ENCODE measurements around the gene CTNNBIP1.
"Not testable (repeated sequence)": the region's sequence is repeated elsewhere in the genome, so short reads cannot be mapped to it uniquely, and the experiment has no call there.

The CTNNBIP1 gene

GRCh38 chr1:9827558-9828185 is 82.4 kb downstream of the CTNNBIP1 start:
- DNase-seq (ENCODE audit: low spot score): no peak

DNA sequence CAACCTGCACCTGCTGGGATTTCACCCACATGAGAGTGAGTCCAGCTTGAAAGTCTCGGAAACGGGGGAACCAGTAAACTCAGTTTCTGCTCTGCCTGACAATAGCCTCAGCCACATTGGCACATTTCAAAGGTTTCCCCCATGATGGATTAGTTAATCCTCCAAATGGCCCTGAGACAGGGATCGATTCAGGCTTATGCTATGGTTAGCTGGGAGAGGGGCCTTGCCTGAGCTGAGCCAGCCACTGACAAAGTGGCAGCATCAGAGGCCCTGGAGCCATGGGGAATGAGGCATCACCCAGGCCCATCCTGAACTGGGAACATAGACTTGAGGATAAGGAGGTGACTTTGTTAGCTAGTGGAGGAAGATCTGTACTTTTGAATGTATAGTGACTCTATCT is 83.5 kb downstream of the CTNNBIP1 start:
- DNase-seq (ENCODE audit: low spot score): no peak

DNA sequence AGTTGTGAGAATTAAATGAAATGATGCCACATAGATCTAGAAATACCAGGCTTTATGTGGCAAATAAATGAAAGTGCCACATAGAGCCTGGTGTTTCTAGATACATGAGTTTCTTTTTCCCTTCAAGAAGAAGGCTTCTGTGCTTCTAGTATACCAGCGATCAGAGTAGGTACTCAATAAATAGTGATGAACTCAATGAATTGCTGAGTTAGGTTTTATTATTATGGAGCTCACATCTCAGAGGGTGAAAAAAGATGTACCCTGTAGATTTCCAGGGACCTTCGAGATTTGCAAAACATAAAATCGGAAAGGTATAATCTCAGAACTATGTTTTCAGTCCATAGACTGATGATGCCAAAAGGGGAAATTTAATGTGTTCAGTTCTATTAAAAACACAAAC is 84.0 kb downstream of the CTNNBIP1 start:
- no peak for DNase-seq (ENCODE audit: low spot score)

GRCh38 chr1:9825093-9826074 is 84.7 kb downstream of the CTNNBIP1 start:
- DNase-seq (ENCODE audit: low spot score): no peak

DNA sequence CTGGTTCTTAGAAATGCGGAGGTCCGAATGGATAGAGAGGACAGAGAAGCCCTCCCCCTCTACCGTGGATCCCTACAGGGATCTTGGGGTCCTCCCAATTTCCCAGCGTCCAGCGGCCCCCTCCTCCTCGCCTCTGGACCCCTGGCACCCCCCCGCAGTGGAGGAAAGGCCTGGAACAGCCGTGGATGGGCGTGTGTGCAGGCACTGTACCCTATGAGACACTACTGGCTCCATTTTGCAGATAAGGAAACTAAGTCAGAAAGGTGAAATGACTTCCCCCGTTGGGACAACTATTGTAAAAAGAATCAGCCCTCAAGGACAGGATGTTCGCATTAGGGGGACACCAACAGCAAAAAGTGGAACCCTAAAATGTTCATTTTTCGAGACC is 85.4 kb downstream of the CTNNBIP1 start:
- no peak for DNase-seq (ENCODE audit: low spot score)

GRCh38 chr1:9823943-9824701 is 85.9 kb downstream of the CTNNBIP1 start, which contains the start of gene CLSTN1:
TSS of gene CLSTN1 (minus strand) at chr1:9823965. CDS start at chr1:9823733, 232 bp downstream.
- peak; percentile 90 for DNase-seq (ENCODE audit: low spot score)

DNA sequence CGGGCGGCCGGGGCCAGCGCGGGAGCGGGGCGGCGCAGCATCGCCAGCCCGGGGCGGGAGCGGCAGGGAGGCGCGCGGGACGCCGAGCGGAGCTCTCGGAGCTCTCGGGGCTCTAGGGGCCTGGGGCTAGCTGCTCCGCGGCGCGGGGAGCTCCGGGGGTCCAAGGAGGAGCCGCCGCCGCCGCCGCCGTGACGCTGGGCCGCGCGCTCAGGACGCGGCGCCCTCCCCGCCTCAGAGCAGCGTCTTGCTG is 86.5 kb downstream of the CTNNBIP1 start:
- no peak for DNase-seq (ENCODE audit: low spot score)

DNA sequence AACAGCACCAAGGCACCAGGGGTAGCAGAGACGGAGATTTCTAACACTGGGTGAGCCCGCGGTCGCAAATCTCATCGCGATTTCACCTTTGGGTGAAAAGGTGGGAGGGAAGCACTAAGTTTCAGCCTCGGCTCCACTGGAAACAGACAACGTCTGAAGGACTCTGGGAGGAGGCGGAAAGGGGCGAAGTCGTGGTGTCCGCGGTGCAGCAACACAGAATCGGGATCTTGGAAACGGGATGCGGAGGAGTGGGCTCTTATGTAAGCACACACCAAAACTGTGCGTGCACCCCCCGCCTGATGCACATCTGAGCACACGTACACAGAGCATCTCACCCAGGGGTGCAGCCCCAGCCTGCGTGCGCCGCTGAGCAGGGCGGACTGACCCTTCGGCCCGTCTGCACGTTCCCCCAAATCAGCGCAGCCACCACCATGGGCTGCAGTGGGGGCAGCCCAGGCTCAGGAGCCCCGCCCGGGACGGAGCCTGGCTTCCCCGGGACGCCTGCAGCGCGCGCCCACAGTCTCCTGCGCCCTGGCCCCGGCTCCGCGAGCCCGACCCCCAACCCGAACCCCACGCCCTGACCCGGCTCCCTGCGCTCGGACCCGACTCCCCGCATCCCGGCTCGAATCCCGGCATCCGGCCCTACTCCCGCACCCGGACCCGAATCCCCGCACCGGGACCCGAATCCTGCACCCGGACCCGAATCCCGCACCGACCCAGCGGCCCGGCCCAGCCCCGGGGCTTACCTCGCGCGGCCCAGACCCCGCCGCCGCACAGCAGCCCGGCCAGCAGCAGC is 87.0 kb downstream of the CTNNBIP1 start:
- DNase-seq (ENCODE audit: low spot score): peak; percentile 59

DNA sequence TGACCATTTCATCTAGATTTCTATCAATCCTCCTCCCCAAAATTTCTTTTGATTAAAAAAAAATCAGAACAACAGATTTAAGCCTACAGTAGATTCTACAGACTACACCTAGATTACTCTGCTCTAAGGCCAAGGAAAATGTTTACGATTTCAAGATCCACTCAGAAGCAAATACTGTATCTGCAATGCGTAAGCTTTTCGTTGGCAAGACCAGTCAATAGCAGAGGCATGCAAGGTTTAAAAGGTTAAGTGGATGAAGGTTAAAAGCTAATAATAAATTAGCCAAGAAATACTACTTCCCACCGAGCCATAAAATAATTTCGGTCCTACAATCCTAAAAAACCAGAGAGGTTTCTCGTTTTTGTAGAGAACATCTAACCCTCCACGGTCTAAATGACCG is 87.6 kb downstream of the CTNNBIP1 start:
- no peak for DNase-seq (ENCODE audit: low spot score)

DNA sequence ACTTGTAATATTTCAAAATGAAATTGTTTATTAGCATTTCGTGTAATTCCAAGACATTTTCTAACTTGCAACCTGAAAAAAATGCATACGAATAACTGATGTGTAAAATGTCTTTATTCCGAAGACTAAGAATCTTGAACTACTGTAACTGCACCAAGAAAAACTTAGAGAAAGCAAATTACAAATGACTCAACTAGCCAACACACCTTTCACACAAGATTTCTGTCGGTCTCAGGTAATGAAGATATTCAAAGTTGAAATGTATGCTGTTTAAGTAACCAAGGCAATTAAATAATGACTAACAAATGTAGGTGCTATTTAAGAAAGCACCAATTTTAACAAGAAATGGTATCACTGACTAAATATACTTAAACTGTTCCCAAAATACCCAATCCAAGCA is 88.4 kb downstream of the CTNNBIP1 start:
- DNase-seq (ENCODE audit: low spot score): no peak

DNA sequence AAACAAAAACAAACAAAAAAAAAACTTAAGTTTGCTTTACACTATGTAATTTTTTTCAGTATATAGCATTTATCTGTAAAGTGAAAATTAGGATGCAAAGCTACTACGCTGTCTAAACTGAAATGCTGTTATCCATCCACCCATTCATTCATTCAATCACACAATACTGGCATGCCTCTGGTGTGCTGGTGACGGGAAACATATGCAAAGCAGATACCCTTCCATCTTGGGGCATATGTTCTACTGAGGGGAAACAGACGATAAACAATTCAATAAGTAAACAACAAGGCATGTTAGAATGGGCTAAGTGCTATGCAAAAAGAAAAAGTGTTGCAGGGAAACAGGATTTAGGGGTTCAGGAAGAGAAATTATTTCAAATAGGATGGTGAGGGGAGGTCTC is 89.5 kb downstream of the CTNNBIP1 start:
- DNase-seq (ENCODE audit: low spot score): no peak

GRCh38 chr1:9817734-9818133 is 92.3 kb downstream of the CTNNBIP1 start:
- DNase-seq (ENCODE audit: low spot score): no peak

DNA sequence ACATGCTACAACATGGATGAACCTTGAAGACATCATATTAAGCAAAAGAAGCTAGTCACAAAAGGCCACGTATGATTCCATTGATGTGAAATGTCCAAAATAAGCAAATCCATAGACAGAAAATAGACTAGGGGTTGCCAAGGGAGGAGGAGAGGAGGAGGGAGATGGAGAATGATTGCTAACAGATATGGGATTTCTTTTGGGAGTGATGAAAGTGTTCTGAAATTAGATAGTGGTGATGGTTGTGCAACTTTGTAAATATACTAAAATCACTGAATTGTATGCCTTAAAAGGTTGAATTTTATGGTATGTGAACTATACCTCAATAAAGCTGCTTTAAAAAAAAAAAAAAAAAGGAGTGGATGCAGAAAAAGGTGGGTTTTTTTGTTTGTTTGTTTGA is 93.9 kb downstream of the CTNNBIP1 start:
- DNase-seq (ENCODE audit: low spot score): no peak

DNA sequence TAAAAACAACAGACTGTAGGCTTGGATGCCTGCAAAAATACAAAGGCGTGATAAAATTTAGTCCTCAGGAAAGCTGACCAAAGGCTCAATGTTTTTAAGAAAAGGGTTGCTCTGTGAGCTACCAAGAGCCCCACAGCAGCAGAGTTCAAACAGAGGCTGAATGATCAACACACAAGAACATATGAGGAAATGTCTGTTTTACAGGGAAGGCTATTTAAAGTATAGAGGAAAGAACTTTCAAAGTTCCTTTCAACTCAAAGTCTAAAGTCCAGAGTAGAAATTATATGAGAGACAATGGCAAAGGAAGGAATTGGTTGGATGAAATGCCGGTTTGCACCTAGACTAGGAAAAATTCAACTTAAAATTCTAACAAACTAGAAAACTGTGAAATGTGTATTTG is 94.9 kb downstream of the CTNNBIP1 start:
- no peak for DNase-seq (ENCODE audit: low spot score)

- no peak for DNase-seq (ENCODE audit: low spot score)
Measured at GRCh38 chr1:9814619-9815018, 95.5 kb downstream of the CTNNBIP1 start.

DNA sequence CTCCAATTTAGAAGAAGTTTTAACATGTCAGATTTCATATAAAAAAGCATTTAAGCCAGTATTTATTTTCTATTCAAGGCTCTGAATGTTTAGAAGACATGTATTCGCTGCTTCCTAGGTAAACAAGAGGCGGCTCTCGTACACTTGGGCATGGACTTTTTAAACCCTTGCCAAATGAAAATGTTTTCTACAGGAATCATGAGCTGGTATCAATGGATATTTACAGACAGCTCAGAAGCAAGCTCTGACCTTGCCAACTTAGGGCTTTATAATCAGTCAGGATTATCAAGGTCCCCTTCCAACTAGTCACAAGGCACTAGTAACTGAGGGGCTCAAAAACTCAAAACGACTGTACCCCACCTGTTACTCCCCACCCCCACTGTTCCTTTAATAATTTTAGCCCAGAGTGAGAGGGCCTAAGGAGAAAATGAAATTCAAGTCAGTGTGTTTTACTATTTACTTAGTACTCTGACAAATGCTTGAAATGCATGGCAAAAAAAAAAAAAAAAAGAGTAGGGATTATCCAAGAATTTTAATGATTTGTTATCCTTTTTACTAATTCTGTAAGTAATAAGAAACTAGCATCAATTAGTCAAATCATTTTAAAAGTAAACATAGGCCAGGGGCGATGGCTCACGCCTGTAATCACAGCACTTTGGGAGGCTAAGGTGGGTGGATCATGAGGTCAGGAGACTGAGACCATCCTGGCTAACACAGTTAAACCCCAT is 98.7 kb downstream of the CTNNBIP1 start:
- DNase-seq (ENCODE audit: low spot score): no peak

GRCh38 chr1:9809100-9809510 is 101.0 kb downstream of the CTNNBIP1 start:
- no peak for DNase-seq (ENCODE audit: low spot score)

GRCh38 chr1:9808459-9808858 is 101.6 kb downstream of the CTNNBIP1 start:
- no peak for DNase-seq (ENCODE audit: low spot score)

- DNase-seq (ENCODE audit: low spot score): no peak
Measured at GRCh38 chr1:9807541-9807940, 102.5 kb downstream of the CTNNBIP1 start.

- not testable (repeated sequence) for DNase-seq (ENCODE audit: low spot score)
Measured at GRCh38 chr1:9805972-9806371, 104.1 kb downstream of the CTNNBIP1 start.

GRCh38 chr1:9805006-9805508 is 105.0 kb downstream of the CTNNBIP1 start:
- DNase-seq (ENCODE audit: low spot score): no peak
